ENCODE measurements around the gene VANGL2. TPM values are rescaled to one million over a fixed set of nuclear protein-coding genes. Genes with fewer than 3 reads are reported as not detected.

Gene VANGL2
- total and polyA plus RNA-seq, 9 of the 15 experiments (the other 6 are each of a cell fraction or from before 2014, with no cell fraction given) = 0.28 to 4.0 (median 0.98) TPM

- WGBS (ENCODE audit: insufficient coverage, low coverage, missing lambda C conversion rate) = 29% methylated on average over 6 of the region's 6 CpGs
- no peak for FAIRE-seq
- H3K4me2 ChIP-seq (ENCODE audit: insufficient read depth, low read length) = no peak overlapping the region
- 0 out of 4 replicates have a peak overlapping the region, but pooled peaks of 1 of the 2 experiments have one; percentile 14 for H3K9ac ChIP-seq (ENCODE audit: insufficient read depth in 1 of 2, low read depth in 2 of 2, low read length in 2 of 2)
- ChIA-PET CTCF (ENCODE audit: low intra/inter-chr PET ratio) (no interaction called here), POLR2A (interaction anchor here (0.6 to 1.1 kb wide), 2 partner anchors 9 to 1448 kb away, joined by 3 to 4 read pairs; no protein-coding TSS in a partner anchor)
- intact Hi-C loops (cut with micrococcal nuclease) (no loop called here), in situ Hi-C loops (cut with MboI) (no loop called here)
- H3K4me3 ChIP-seq = no peak overlapping the region
- H3K79me2 ChIP-seq (ENCODE audit: control insufficient read depth, insufficient read depth, low read length) = no peaks in the 10 kb centered on the region
- no peaks in the 10 kb centered on the region for H3K9me1 ChIP-seq (ENCODE audit: control insufficient read depth, insufficient read depth, low read length)
- H3K36me3 ChIP-seq (ENCODE audit: control insufficient read depth, insufficient read depth, low read length) = no peaks in the 10 kb centered on the region
- no peak overlapping the region for H2AFZ ChIP-seq (ENCODE audit: low read depth, low read length)
- no peaks in the 10 kb centered on the region for H3K9me3 ChIP-seq (replicated peaks; ENCODE audit: control insufficient read depth, insufficient read depth, low read depth, low read length)
- no peak for DNase-seq (ENCODE audit: extremely low read depth in 1 of 4, low spot score in 3 of 4)
- H4K20me1 ChIP-seq (replicated peaks; ENCODE audit: control insufficient read depth, insufficient read depth, low read length) = 0 out of 2 replicates have a peak, but pooled peaks cover 4% of the 10 kb centered on the region
- no peak for TF ChIP-seq ZBTB1 (CRISPR knock-in tag; IDR thresholded peaks at IDR 0.05; ENCODE audit: borderline replicate concordance, low read depth)
- TF ChIP-seq SNIP1 (IDR thresholded peaks at IDR 0.05; ENCODE audit: low read depth) = no peak
- TF ChIP-seq LCOR (CRISPR knock-in tag; IDR thresholded peaks at IDR 0.05) = no peak
- TF ChIP-seq AFF4 (CRISPR knock-in tag; IDR thresholded peaks at IDR 0.05) = no peak
- no peak for TF ChIP-seq RNF2 (IDR thresholded peaks at IDR 0.05)
- no peak for TF ChIP-seq CGGBP1 (CRISPR knock-in tag; IDR thresholded peaks at IDR 0.05)
- no peak for TF ChIP-seq PCBP1 (IDR thresholded peaks at IDR 0.05; ENCODE audit: low read depth, low read length, poor library complexity, severe bottlenecking)
- TF ChIP-seq CBX5 (IDR thresholded peaks at IDR 0.05; ENCODE audit: borderline replicate concordance, low read depth) = no peak
- no peak for TF ChIP-seq JUN (IDR thresholded peaks at IDR 0.05; ENCODE audit: borderline replicate concordance, low read depth, low read length)
- TF ChIP-seq JUN (CRISPR knock-in tag; IDR thresholded peaks at IDR 0.05; ENCODE audit: borderline replicate concordance) = no peak
- no peak for TF ChIP-seq FOXA3 (CRISPR knock-in tag; conservative IDR thresholded peaks at IDR 0.05 in 1 of 2, IDR thresholded peaks at IDR 0.05 in 1 of 2)
- no peak for ATAC-seq
- H3K4me1 ChIP-seq (replicated peaks in 1 of 2; ENCODE audit: control insufficient read depth in 2 of 2, insufficient read depth in 2 of 2, low read length in 2 of 2) = peaks cover 32 to 36% of the 10 kb centered on the region in 2 experiments
- no peak overlapping the region for H3K27ac ChIP-seq (ENCODE audit: extremely low read depth, low read depth, low read length)
- H3K27me3 ChIP-seq (ENCODE audit: control insufficient read depth in 2 of 2, insufficient read depth in 2 of 2, low read length in 2 of 2) = no peaks in the 10 kb centered on the region
- BruUV-seq (replicated peaks) = no TSS peak
These were observed 18.1 kb downstream of the VANGL2 start for GRCh38 chr1:160418483-160418882.

All from K562 (cell line).